DMS153 (cell line): ENCODE data around the gene RMDN2.
"Not testable (repeated sequence)": the region's sequence is repeated elsewhere in the genome, so short reads cannot be mapped to it uniquely, and the experiment has no call there.

Experiments
- DNase-seq: peaks from one replicate; lab custom pipeline; 2025; lab: John Stamatoyannopoulos, UW

Gene RMDN2

DNA sequence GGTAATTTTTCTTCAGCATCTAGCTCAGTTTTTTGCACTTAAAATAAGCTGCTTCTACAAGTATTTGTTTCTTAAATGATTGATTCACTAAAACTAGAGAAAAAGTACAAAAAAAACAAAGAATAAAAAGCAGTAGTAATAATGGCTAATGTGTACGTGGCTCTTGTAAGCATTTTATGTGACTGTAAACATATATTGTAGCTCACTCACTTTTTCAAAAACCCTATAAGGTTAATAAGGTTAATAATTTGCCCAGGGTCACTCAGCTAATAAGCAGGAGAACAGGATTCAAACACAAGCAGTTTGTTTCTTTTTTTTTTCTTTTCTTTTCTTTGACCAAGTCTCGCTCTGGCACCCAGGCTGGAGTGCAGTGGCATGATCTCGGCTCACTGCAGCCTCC is 67.5 kb downstream of the RMDN2 start:
- DNase-seq = no peak

DNA sequence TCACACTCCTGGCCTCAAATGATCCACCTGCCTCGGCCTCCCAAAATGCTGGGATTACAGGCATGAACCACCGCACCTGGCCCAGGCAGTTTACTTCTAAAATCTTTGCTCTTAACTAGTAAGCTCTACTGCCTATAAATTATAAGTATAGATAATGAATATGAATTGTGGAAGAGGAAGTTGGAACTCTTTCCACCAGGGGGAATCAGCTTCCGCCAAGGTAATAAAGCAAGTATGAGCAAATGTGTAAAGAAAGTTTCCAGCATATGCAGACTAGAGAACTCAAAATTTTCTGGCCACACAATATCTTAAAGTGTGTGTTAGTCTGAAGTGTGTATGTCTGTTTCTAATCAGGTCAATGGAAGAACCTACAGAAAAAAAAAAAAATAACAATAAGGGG is 68.1 kb downstream of the RMDN2 start:
- DNase-seq = no peak

DNA sequence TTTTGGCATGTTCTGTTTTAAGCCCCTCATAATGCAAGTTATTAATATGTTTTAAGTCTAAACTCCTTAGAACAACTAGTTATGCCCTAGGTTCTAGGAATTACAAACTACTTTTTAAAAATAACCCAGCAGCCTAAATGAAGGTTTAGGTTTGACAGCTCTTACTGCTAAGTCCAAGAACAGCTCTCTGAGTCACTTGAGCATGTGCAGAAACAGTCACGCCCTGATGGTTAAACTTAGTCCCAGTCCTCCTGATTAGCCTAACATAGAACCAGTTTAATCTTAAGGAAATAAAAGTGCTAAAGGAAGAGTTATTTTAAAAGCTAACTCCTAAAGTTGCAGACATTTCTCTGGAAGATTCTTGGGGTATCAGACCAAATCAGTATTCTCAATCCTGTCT is 72.5 kb downstream of the RMDN2 start:
- no peak for DNase-seq

DNA sequence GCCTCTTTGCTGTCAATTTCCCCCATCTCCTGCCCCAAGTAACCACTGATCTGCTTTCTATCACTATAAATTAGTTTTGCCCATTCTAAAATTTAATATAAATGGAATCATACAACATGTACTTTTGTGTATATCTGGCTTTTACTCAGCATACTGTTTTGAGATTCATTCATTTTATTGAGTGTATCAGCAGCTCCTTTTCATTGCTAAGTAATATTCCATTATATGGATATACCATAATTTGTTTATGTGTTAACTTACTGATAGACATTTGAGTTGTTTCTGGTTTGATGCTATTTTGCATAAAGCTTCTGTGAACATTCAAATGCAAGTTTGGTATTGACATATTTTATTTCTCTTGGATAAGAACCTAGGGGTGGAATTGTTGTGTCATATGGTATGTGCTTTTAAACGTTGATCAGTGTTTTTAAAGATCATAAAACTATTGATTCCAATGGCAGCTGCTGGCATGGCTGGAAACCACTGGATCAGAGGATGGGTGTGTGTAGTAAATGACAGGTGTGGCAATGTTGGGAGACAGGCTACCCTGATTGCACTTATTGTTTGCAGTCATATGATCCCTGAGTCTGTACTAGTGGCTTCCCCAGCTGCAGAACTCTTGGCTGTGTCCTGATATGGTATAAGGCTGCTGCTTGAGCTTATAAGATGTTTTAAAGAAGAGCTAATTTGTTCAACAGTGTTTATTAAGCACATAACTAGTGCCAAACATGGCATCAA is 75.6 kb downstream of the RMDN2 start:
- no peak for DNase-seq

DNA sequence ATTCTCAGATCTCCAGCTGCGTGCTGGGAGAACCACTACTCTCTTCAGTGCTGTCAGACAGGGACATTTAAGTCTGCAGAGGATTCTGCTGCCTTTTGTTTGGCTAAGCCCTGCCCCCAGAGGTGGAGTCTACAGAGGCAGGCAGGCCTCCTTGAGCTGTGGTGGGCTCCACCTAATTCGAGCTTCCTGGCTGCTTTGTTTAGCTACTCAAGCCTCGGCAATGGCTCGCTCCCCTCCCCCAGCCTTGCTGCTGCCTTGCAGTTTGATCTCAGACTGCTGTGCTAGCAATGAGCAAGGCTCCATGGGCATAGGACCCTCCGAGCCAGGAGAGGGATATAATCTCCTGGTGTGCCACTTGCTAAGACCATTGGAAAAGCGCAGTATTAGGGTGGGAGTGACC is 85.1 kb downstream of the RMDN2 start:
- not testable (repeated sequence) for DNase-seq

DNA sequence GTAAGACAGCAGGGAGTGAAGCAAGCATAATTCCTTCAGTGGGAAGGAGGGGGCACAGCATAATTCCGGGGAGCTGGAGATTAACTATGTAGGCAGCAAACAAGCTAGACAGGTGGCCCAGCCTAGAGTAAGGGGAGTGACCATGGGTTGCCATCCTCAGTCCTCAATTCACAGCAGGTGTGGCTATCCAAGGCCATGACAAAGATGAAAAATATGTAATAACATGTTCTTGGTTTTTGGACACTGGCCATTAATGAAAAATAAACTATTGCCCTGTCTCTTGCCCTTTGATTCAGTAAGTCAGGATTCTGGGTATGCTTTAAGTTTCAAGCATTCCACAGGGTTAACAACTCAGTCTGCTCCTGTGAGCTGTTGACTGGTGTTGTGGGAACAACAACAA is 85.9 kb downstream of the RMDN2 start:
- no peak for DNase-seq

DNA sequence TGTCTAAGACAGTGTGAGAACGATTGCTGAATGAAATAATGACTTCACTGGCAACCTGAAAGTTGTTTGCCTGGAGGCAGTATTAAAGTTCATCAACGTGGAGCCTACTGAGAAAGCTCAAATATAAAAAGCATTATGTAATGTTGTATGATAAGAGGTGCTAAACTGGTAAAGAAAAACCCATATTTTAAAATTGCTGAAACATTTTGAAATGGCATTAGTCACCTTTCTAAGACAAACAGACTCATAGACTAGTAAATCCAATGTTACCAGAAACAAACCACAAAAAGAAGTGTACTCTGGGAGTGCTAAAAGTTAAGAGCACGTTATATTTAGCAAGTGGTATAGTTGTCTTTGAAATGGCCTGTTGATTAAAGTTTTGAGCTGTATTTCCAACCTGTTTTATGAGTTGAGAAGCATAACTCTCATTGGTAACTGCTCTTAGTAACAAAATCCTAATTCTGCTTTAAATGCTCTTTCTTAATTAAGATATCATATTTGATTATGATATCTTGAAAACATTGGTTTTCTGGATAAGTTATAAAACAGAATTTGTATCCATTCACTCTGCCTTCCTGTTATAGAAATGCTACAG is 88.2 kb downstream of the RMDN2 start:
- no peak for DNase-seq

DNA sequence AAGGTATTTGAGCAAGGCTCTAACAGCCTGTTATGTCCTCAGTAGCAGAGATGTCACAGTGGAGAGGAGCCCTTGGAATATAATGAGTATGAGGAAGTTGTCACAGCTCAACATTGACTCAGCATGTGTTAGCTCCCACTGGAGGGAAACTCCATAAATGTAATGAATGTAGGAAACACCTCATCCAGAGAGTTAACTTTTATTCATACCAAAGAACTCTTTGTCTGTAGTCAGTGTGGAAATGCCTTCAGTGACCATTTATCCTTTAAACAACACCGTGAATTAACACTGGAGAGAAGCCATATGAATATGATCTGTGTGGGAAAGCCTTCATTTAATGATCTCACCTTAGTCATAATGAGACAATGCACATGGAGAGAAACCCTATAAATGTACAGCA is 91.1 kb downstream of the RMDN2 start:
- DNase-seq = no peak

DNA sequence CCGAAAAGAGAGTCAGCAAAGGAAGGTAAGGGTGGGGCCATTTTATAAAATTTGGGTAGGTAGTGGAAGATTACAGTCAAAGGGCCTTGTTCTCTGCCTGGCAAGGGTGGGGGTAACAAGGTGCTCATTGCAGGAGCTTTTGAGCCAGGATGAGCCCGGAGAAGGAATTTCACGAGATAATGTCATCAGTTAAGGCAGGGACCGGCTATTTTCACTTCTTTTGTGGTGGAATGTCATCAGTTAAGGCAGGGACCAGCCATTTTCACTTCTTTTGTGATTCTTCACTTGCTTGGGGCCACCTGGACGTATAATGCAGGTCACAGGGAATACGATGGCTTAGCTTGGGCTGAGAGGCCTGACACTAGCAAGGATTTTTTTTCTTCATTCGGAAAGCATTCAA is 92.7 kb downstream of the RMDN2 start:
- DNase-seq = no peak

DNA sequence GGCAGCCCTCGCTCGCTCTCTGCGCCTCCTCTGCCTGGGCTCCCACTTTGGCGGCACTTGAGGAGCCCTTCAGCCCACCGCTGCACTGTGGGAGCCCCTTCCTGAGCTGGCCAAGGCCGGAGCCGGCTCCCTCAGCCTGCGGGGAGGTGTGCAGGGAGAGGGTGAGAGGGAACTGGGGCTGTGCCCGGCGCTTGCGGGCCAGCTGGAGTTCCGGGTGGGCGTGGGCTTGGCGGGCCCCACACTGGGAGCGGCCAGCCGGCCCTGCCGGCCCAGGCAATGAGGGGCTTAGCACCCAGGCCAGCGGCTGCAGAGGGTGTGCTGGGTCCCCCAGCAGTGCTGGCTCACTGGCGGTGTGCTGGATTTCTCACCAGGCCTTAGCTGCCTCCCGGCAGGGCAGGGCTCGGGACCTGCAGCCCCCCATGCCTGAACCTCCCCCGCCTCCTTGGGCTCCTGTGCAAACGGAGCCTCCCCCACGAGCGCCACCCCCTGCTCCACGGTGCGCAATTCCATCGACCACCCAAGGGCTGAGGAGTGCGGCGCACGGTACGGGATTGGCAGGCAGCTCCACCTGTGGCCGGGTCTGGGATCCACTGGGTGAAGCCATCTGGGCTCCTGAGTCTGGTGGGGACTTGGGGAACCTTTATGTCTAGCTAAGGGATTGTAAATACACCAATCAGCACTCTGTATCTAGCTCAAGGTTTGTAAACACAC is 95.4 kb downstream of the RMDN2 start:
- DNase-seq = not testable (repeated sequence)

DNA sequence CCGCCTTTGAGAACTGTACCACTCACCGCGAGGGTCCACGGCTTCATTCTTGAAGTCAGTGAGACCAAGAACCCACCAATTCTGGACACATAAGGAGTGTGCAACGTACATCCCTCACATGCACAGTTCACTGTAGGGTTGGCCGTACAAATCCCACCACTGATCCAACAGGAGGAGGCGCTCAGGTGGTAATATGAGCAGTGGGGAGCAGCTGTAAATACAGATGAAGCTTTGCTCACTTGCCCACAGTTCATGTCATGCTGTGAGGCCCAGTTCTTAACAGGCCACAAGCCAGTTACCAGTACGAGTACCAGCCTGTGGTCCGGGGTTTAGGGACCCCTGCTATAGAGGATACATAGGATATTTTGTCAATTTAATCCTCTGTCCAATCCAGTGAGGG is 96.5 kb downstream of the RMDN2 start:
- DNase-seq = no peak

DNA sequence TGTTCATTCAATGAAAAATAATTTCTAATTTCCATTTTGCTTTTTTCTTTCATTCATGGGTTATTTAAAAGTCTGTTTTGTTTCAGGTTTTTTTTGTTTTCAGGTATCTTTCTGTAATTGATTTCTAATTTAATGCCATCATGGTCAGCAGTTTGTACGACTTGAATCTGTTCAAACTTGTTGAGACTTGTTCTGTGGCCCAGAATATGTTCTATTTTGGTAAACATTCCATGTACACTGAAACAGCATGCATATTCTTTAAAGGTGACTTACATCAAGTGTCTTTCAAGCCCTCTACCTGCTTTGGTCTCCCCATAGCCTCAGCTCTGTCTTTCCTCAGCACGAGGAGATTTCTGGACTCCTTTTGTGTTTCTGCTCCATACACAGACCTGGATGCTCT is 101.8 kb downstream of the RMDN2 start:
- DNase-seq = no peak

DNA sequence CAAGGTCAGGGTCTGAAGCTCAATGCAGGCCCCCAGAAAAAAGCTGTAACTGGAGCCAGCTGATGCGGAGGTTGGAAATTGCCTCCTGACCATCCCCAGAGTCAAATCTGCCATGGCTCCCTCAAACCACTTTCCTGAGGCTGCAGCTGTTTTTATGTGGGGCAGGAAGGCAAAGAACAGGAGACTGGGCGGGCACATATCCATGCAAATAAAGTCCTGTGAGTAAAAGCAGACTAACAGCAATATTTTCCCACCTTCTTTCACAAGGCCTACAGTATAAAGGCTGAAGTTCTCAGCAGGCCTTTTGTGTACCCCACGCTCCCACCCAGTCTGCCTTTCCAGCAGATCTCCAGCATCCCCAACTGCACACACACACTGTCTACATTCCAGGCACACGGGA is 103.7 kb downstream of the RMDN2 start:
- no peak for DNase-seq

DNA sequence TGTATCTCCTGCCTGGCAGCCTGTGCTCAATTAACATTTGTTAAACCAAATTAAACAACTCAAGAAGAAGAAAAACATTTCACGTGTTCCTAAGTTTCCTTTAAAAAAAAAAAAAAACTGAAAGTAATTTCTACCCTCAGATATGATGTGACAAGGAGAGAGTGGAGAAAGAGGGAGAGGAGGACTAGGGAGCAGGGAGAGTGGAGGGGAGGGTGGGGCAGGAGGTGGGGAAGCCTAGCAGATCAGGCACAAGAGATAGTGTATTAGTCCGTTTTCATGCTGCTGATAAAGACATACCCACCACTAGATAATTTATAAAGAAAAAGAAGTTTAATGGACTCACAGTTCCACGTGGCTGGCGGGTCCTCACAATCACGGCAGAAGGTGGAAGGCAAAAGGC is 104.4 kb downstream of the RMDN2 start:
- DNase-seq = no peak

DNA sequence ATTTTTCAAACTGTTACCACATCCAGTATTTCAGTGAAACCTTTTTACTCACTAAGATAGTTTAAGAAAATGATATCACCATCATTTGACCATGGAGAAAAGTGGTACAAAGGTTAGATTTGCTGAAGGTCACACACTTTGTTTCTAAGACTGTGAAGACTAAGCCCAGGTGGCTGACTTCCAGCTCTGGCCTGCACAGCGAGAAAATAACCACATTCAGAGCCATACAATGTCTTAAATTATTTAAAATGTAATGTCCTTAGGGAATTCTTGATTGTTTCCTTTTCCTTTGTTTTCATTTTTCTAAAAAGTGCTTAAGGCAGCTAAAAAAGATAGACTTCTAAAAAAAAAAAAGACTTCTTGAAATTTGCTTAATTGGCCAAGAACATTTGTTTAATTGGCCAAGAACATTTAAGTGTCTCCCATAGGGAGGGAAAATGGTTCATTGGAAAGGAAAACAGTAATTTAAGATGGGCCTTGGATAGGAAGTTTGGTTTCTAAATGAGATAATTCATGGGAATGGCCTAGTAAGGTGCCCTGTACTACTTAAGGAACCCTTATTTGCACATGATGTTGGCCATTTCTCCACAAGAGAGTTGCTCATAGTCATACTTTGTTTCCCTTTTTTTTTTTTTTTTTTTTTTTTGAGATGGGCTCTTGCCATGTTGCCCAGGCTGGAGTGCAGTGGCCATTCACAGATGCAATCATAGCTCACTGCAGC is 105.7 kb downstream of the RMDN2 start:
- no peak for DNase-seq

DNA sequence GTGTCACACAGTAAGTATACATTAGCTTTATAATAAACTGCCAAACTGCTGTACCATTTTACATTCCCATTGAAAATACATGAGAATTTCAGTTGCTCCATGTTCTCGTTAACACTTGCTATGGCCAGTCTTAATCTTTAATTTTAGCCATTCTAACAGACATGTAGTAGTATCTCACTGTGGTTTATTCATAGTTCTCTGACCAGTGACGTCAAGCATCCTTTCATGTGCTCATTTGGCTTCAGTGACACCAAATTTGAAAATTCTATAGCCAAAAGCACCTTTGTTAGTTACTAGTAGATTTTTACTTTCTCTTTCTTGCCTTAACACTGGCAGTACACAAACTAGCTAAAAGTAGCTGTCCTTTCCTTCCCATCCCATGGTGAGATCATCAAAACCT is 107.9 kb downstream of the RMDN2 start:
- DNase-seq = no peak

DNA sequence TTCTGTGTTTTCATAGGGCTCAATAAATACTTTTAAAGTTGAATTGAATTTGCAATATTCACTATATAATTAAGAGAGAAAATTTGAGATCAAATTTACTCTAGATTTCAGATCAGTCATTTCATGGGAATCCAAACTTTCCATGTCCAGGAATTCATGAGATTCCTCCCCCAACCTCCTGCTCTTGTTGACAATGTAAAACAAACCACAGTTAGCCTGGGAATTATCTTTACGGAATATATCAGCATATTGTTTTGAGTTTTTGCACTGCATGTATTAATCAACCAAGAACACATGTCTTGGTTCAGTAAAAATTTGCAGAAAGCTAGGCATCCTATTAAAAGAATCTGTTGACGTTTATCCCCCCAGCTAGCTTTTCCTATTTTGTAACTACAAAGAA is 108.6 kb downstream of the RMDN2 start:
- no peak for DNase-seq

DNA sequence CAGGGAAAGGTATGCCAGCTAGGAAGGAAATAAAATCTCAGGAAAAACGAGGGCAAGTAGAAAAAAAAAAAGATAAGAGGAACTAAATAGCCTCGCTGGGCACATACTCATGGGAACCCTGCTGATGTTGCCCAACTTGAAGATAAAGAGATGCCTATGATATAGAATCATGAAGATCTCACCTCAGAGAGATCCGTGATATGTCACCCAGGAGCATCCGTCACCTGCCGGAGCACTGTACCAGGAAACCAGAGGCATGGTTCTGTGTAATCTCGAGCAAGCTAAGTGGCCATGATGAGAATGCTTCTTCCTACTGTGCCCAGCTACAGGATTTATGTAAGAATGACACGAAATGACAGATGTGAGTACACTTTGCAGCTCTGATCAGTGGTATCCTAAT is 110.9 kb downstream of the RMDN2 start:
- DNase-seq = no peak

DNA sequence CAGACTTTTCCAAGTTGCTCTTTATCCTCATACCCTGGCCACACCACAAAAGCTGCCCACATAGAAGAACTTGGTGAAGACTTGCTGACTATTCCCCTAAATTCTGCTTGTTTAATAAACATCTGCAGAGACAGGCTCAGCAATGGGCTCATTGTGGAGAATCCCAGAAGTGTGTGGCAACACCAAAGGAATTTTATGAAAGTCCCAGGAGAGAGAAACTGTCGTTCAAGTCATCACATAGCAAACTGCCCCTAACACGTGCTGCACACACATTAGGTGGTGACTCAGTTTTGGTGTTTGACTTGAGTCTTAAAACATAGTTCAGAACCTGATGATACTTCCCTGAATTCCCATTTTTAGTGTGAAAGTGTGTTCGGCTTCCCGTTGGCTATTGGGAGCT is 112.2 kb downstream of the RMDN2 start:
- no peak for DNase-seq

DNA sequence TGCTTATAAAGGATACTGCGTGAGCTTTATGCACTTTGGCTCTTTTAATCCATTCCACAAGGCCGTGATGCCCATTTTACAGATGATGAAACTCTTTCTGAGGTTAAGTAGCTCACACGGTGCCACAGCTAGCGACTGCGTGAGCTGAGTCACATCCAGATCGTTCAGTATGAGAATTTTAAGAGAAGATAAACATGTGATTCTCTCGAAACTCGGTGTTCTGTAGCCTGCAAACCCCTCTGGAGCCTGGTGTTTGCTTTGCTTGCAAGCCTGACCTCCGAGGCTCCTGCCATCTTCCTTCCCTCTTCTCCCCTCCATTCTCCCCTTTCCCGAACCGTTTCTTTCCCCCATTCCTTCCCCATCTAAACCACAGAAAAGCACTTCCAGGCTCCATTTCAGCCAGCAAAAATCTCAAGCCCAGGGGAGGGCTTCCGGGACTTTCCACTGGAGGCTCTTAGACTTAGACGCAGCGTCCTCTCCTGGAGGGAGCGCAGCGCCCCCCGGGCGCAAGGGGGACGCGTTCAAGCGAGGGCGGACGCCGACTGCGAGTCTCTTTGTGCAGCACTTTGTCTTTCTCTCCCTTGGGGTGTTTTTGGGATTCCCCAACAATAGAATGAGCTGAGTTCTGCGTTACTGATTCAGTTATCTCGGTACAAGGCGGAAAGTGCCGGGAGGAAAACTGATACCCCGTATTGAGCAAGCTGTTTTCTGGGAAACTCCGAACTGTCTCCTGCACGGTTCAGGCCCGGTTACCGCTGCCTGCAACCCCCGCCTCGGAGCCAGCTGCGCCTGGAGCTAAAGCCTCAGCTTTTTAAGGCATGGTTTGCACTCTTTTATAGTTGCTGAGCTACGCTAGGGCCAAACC is 112.9 kb downstream of the RMDN2 start:
- peak; percentile 11 for DNase-seq

DNA sequence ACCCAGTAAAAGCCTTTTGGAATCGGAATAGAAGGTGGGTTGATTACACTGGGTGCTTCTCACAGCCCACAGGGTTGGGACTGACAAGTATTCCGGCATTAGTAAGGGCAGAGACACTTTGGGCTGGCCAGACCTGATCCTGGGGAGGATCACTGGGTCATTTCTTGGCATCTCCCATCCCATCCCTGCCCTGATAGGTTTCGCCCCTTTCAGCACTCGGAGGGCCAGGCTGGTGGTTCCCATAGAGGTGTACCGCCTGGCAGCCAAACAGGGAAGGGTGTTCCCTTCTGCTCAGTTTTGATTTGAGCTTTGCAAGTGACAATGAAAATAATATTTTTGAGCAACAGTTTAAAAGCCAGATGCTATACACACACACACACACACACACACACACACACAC is 113.6 kb downstream of the RMDN2 start:
- DNase-seq = no peak
